Keratinocyte (primary cell): ENCODE results near the gene DLX3. TPM values are rescaled to one million over a fixed set of nuclear protein-coding genes. Genes with fewer than 3 reads are reported as not detected.

ENCODE experiments used
- DNase-seq: peaks from one replicate; pipeline ENCODE4 v3.0.0-alpha.2; 2011; ENCODE audit warnings: low read depth, missing footprints, low spot score
- FAIRE-seq: peaks from 2 replicates; lab custom pipeline; 2011; peaks lifted over from hg19 to GRCh38; lab: Jason Lieb, UNC
- H2AFZ ChIP-seq: 2 replicates; pipeline ENCODE4 v1.6.0; 2012; ENCODE audit warnings: low read length, control low read depth, inconsistent platforms; ENCODE audit not compliant: control insufficient read depth
- H3K27ac ChIP-seq: 2 replicates; pipeline ENCODE4 v1.5.1; 2011; ENCODE audit warnings: low read length; ENCODE audit not compliant: control insufficient read depth, insufficient read depth
- H3K27me3 ChIP-seq: 3 replicates; pipeline ENCODE4 v1.6.0; 2011; ENCODE audit warnings: low read length; ENCODE audit not compliant: control insufficient read depth, insufficient read depth; ENCODE audit errors: extremely low read depth
- H3K36me3 ChIP-seq, 2 experiments: 2 replicates in 1 of 2; 3 replicates in 1 of 2; pipeline ENCODE4 v1.5.1; 2011; ENCODE audit warnings: low read length in 2 of 2, mild to moderate bottlenecking in 1 of 2; ENCODE audit not compliant: control insufficient read depth in 2 of 2, insufficient read depth in 2 of 2; ENCODE audit errors: extremely low read depth in 1 of 2
- H3K4me1 ChIP-seq: 3 replicates; pipeline ENCODE4 v1.5.1; 2011; ENCODE audit warnings: low read length; ENCODE audit not compliant: control insufficient read depth, insufficient read depth; ENCODE audit errors: extremely low read depth
- H3K4me2 ChIP-seq: 3 replicates; pipeline ENCODE4 v1.6.0; 2011; ENCODE audit warnings: low read depth, low read length; ENCODE audit not compliant: control insufficient read depth, insufficient read depth; ENCODE audit errors: extremely low read depth
- H3K4me3 ChIP-seq, 3 experiments: fragments of 200-600 bp in 1 of 3; sonication (generic) in 1 of 3; 2 replicates in 2 of 3; 3 replicates in 1 of 3; pipeline ENCODE4 v1.5.1; 2011 to 2016; ENCODE audit warnings: low read length in 3 of 3, mild to moderate bottlenecking in 3 of 3, control low read depth in 2 of 3, inconsistent platforms in 1 of 3, low read depth in 1 of 3, mixed read lengths in 1 of 3, mixed run types in 1 of 3, moderate library complexity in 1 of 3; ENCODE audit not compliant: control insufficient read depth in 2 of 3, insufficient read depth in 2 of 3; ENCODE audit errors: extremely low read depth in 1 of 3
- H3K79me2 ChIP-seq: 2 replicates; pipeline ENCODE4 v1.6.0; 2012; ENCODE audit warnings: low read length; ENCODE audit not compliant: control insufficient read depth, insufficient read depth
- H3K9ac ChIP-seq: 3 replicates; pipeline ENCODE4 v1.6.0; 2011; ENCODE audit warnings: low read length; ENCODE audit not compliant: control insufficient read depth, insufficient read depth; ENCODE audit errors: extremely low read depth
- H3K9me1 ChIP-seq: 3 replicates; pipeline ENCODE4 v1.6.0; 2011; ENCODE audit warnings: low read length; ENCODE audit not compliant: control insufficient read depth, insufficient read depth; ENCODE audit errors: extremely low read depth
- H3K9me3 ChIP-seq: 2 replicates; pipeline ENCODE4 v1.5.1; 2012; ENCODE audit warnings: low read depth, low read length; ENCODE audit not compliant: control insufficient read depth
- H4K20me1 ChIP-seq: 3 replicates; pipeline ENCODE4 v1.6.0; 2011; ENCODE audit warnings: low read length; ENCODE audit not compliant: control insufficient read depth, insufficient read depth; ENCODE audit errors: extremely low read depth
- CTCF ChIP-seq, 3 experiments: IDR thresholded peaks in 1 of 3; conservative IDR thresholded peaks in 1 of 3; optimal IDR thresholded peaks in 1 of 3; 2 replicates in 2 of 3; 3 replicates in 1 of 3; pipeline versions ENCODE3 to v1.5.1; 2011; ENCODE audit warnings: low read length in 3 of 3, mild to moderate bottlenecking in 3 of 3, moderate library complexity in 2 of 3, control low read depth in 1 of 3, inconsistent platforms in 1 of 3; ENCODE audit not compliant: insufficient read depth in 2 of 3; ENCODE audit errors: extremely low read depth in 1 of 3
- EZH2 ChIP-seq: IDR thresholded peaks from one replicate; pipeline ENCODE4 v1.6.1; 2012; ENCODE audit warnings: inconsistent platforms, mild to moderate bottlenecking, low read length, moderate library complexity
- dilution Hi-C: fragments of 300-500 bp; cut with MboI; formaldehyde crosslinking; loops from one replicate; pipeline ENCODE4 v1.7.0; 2020; ENCODE audit warnings: low sequenced_read_pairs; ENCODE audit not compliant: extremely low pct_ligation_motif_present
- polyA plus RNA-seq, 5 experiments: library from polyadenylated mRNA; depleted of rRNA in 3 of 5; stranded (reverse) in 3 of 5; stranded (forward) in 1 of 5; unstranded in 1 of 5; fragments of >200 nt; gene quantifications; 1 replicate in 1 of 5; 2 replicates in 3 of 5; 3 replicates in 1 of 5; pipeline versions ENCODE4 v1.2.1 to v1.2.3, GENCODE V29; 2011 to 2012; ENCODE audit warnings: missing spikeins in 2 of 5, low read depth in 1 of 5, low replicate concordance in 1 of 5

Gene DLX3
- polyA plus RNA-seq, 1 donor (not counting 4 experiments of a cell fraction or from before 2014, with no cell fraction given): 0.72 TPM

DNA sequence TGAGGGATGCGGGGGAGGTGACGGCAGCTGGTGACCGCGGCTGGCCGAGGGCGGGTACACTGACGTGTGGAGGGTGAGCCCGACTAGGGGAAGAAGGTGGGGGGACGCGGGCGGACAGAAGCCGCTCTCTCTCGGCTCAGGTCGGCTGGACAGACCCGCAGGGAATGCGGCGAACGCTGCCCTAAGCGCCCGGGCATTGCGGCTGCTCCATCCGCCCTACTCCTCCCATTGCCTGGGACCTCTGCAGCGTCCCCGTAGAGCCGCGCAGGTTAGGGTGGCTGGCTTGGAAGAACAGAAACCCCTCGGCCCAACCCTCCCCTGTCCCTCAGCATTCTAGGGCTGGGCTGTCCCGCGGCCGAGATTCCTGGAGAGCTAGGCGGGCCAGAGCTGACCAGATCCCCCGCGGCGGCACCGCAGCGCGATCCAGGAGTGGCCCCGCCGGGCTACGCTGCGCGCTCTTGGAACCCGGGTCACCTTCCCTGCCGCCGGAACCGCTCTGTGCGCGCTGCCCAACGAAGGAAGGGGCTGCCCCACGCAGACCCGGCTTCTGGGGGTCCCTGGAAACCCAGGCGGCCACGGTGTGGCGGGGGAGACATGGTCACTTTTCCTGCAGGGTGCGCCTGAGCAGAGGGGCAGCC is 23.1 kb downstream of the DLX3 start:
- no peaks in the 10 kb centered on the region for H3K36me3 ChIP-seq
- FAIRE-seq (no peak), DNase-seq (no peak)
- H3K9ac ChIP-seq: no peak overlapping the region
- TF ChIP-seq EZH2: peak; percentile 85
- TF ChIP-seq CTCF (optimal IDR thresholded peaks at IDR 0.05 in 1 of 3, IDR thresholded peaks at IDR 0.05 in 1 of 3, conservative IDR thresholded peaks at IDR 0.05 in 1 of 3; ENCODE audit: extremely low read depth in 1 of 3, insufficient read depth in 2 of 3, low read length in 3 of 3): no peak
- H3K4me1 ChIP-seq: peaks cover 23% of the 10 kb centered on the region
- H3K27me3 ChIP-seq: peaks cover 66% of the 10 kb centered on the region
- H3K27ac ChIP-seq: no peak overlapping the region
- H3K79me2 ChIP-seq: no peaks in the 10 kb centered on the region
- dilution Hi-C loops: no loop called here
- peak overlapping the region; percentile 39 for H3K4me2 ChIP-seq
- peak overlapping the region in 1 of 3 experiments; percentile 9 for H3K4me3 ChIP-seq
- H3K9me1 ChIP-seq: peaks cover 2% of the 10 kb centered on the region
- H2AFZ ChIP-seq: no peak overlapping the region
- H4K20me1 ChIP-seq: no peaks in the 10 kb centered on the region
- no peaks in the 10 kb centered on the region for H3K9me3 ChIP-seq

- dilution Hi-C loops: no loop called here
- TF ChIP-seq EZH2: no peak
- no peak overlapping the region for H3K9ac ChIP-seq
- no peak for DNase-seq
- H3K4me1 ChIP-seq: peaks cover 17% of the 10 kb centered on the region
- H3K4me2 ChIP-seq: peak overlapping the region; percentile 39
- H3K27ac ChIP-seq: no peak overlapping the region
- H3K36me3 ChIP-seq: no peaks in the 10 kb centered on the region
- peaks cover 73% of the 10 kb centered on the region for H3K27me3 ChIP-seq
- FAIRE-seq: no peak
- peaks cover 2% of the 10 kb centered on the region for H3K9me1 ChIP-seq
- no peaks in the 10 kb centered on the region for H3K79me2 ChIP-seq
- H3K9me3 ChIP-seq: no peaks in the 10 kb centered on the region
- H4K20me1 ChIP-seq: no peaks in the 10 kb centered on the region
- H3K4me3 ChIP-seq: no peak overlapping the region
- no peak overlapping the region for H2AFZ ChIP-seq
Observed at GRCh38 chr17:49971199-49971847, 23.7 kb downstream of the DLX3 start.
